GM21526 (cell line): Measurements from ENCODE around the gene ARHGEF7.

ENCODE experiments used
- ATAC-seq: cut with Tn5 transposase; IDR thresholded peaks from one replicate; pipeline ENCODE4 v1.9.1; 2021; ENCODE audit warnings: moderate library complexity; ENCODE audit not compliant: unreplicated experiment, low FRiP score

ARHGEF7 gene

GRCh38 chr13:111267205-111267604 is 152.1 kb downstream of the ARHGEF7 start:
- no peak for ATAC-seq

- ATAC-seq: no peak
These were observed 152.7 kb downstream of the ARHGEF7 start for GRCh38 chr13:111267784-111268183.

- no peak for ATAC-seq
These were observed 154.4 kb downstream of the ARHGEF7 start for GRCh38 chr13:111269508-111269907.

DNA sequence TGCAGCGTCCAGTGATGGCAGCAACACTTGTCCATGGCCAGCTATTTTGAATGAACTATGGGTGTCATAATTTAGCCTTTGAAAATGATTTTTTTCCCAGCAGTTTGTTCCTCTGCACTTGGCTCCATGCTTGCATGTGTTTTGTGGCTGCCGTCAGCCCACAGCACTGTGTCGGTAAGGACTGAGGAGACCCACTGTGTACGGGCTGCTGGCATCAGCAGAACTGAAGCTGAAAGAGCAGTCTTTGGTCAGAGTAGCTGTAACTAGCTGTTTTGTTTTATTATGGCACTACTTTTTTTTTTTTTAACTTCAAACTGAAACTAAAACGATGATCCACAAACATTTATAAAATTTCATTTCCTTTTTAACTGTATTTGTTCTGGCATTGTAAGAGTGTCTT is 155.0 kb downstream of the ARHGEF7 start:
- ATAC-seq: no peak

GRCh38 chr13:111270765-111271698 is 155.9 kb downstream of the ARHGEF7 start:
- ATAC-seq: no peak

GRCh38 chr13:111272117-111272516 is 157.0 kb downstream of the ARHGEF7 start:
- no peak for ATAC-seq

GRCh38 chr13:111275382-111275781 is 160.3 kb downstream of the ARHGEF7 start:
- ATAC-seq: no peak

GRCh38 chr13:111275995-111276618 is 161.0 kb downstream of the ARHGEF7 start:
- no peak for ATAC-seq

DNA sequence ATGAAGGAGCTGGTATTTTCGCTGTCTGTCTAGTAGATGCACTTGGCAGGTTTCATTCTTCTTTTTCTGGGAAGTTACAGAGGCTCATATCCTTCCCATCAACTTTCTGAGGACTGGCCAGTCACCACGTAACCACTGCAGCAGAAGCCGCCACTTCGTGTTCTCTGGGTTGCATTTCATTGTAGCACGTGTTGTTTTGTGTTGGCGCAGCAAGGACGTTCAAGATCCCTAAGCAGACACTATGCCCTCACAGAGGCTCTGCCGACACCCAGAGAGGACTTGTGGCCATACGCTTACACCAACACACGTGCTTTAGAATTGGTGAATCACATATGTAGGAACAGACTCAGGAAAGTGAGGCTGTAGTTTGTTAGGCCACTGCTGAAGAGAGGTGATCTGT is 163.1 kb downstream of the ARHGEF7 start:
- ATAC-seq: no peak

DNA sequence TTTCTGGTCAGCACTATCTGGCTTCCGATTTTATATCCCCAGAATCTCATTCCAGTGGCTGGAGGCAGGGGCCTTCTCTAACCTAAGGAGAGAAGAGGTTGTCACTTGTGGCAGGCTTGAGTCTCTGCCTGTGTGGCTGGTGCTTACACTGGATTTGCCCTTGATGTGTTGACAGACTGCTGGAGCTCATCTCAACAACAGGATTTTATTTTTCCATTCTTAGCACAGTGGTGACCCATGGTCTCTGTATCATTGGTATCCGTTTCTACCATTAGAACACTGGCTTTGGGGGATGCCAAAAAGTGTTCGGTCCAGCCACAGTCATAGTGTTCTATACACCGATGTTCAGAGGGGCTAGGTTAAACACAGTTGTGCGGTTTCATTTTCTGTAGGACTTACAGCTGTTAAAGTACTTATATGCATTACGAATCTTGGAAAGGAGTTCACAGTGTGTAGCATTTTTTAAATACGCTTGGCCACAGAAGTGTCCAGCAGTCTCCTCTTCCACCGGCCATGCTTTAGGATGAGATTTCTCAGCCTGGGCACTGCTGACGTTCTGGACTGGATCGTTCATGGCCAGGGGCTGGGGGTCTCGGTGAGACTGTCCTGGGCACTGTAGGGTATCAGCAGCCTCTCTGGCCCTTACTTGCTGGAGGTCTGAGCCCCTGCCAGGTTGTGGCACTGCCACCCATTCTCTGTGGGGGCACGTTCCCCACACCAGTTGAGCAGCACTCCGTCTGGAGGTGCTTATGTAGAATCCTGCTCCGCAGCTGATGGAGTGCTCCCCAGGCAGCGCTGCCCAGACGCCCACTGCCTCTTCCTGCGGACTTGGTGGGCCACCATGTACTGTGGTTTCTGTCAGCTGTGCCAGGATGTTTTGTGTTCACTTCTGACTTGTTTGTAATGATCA is 163.9 kb downstream of the ARHGEF7 start:
- ATAC-seq: no peak

DNA sequence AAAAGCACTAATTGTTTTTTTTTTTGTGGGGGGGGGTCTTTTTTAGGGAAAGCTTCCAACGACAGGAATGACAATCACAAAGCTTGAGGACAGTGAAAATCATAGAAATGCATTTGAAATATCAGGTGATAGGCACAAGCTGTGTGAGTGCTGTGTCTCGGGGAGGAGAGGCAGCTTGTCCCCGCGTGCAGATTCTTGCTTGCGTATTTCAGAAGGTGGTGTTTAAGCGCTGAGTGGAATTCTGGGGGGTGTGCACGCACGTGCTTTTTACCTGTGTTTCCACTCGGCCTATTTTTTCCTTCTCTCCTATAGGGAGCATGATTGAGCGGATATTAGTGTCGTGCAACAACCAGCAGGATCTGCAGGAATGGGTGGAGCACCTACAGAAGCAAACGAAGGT is 165.1 kb downstream of the ARHGEF7 start:
- ATAC-seq: no peak

- no peak for ATAC-seq
These were observed 165.8 kb downstream of the ARHGEF7 start for GRCh38 chr13:111280681-111281585.

GRCh38 chr13:111281751-111282311 is 166.7 kb downstream of the ARHGEF7 start:
- no peak for ATAC-seq

GRCh38 chr13:111282425-111282824 is 167.3 kb downstream of the ARHGEF7 start:
- no peak for ATAC-seq

- ATAC-seq: no peak
These were observed 167.9 kb downstream of the ARHGEF7 start for GRCh38 chr13:111282997-111283396.

DNA sequence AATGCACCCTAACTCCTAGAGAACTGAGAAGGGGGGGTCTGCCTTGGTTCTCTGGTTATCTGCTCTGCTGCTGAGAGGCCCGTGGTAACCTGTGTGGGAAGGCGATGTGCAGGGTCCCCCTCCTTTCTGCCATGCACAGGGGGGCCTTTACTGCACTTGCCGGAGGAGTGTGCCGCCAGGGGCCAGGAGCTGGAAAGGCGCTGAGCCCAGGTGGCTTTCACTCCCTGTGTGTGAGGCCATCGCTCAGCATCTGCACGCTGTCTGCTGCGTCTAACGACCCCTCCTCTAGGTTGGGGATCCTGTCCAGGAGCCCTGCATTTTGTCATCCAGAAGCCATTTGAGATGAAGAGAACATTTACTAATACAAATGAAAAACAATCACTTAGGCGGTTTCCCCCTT is 168.3 kb downstream of the ARHGEF7 start:
- no peak for ATAC-seq

- no peak for ATAC-seq
These were observed 168.9 kb downstream of the ARHGEF7 start for GRCh38 chr13:111283991-111284390.

- ATAC-seq: no peak
These were observed 169.5 kb downstream of the ARHGEF7 start for GRCh38 chr13:111284565-111284964.

DNA sequence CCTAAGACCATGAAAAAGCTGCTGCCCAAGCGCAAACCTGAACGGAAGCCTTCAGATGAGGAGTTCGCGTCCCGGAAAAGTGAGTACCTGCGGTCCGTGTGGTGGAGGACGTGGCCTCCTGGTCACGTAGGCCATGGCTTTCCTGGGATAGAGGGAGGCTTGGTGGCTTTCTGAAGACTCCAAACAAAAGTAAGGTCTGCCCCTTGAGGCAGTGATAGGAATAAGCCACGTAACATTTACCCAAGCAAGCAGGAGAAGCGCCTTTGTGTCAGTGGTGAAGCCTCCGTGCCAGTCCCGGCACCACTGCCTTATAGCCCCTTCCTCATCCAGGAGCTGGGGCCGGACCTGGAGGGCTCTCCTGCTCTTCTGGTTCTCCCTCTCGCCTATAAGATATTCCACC is 171.1 kb downstream of the ARHGEF7 start:
- ATAC-seq: no peak

GRCh38 chr13:111286749-111287148 is 171.6 kb downstream of the ARHGEF7 start:
- ATAC-seq: no peak
